GM21576 (cell line): Measurements from ENCODE around the gene FRMD4B.

Experiments used
- ATAC-seq: cut with Tn5 transposase; IDR thresholded peaks from one replicate; pipeline ENCODE4 v1.9.1; 2021; ENCODE audit warnings: mild to moderate bottlenecking, moderate library complexity; ENCODE audit not compliant: unreplicated experiment

Gene FRMD4B

GRCh38 chr3:69406163-69406562 is 20.3 kb upstream of the FRMD4B start:
- no peak for ATAC-seq

GRCh38 chr3:69405067-69405466 is 19.2 kb upstream of the FRMD4B start:
- ATAC-seq: no peak

- no peak for ATAC-seq
Observed at GRCh38 chr3:69403454-69403853, 17.6 kb upstream of the FRMD4B start.

GRCh38 chr3:69400683-69401082 is 14.8 kb upstream of the FRMD4B start:
- no peak for ATAC-seq

- no peak for ATAC-seq
Observed at GRCh38 chr3:69392850-69393249, 7.0 kb upstream of the FRMD4B start.

GRCh38 chr3:69392415-69392814 is 6.5 kb upstream of the FRMD4B start:
- ATAC-seq: no peak

- no peak for ATAC-seq
Observed at GRCh38 chr3:69391554-69391953, 5.7 kb upstream of the FRMD4B start.

GRCh38 chr3:69390771-69391170 is 4.9 kb upstream of the FRMD4B start:
- ATAC-seq: no peak

- no peak for ATAC-seq
Observed at GRCh38 chr3:69389520-69390248, 3.8 kb upstream of the FRMD4B start.

- no peak for ATAC-seq
Observed at GRCh38 chr3:69388241-69388640, 2.4 kb upstream of the FRMD4B start.

GRCh38 chr3:69386556-69387385 is 883 bp upstream of the FRMD4B start:
- no peak for ATAC-seq

GRCh38 chr3:69385123-69385722 is 665 bp downstream of the FRMD4B start:
- no peak for ATAC-seq

- ATAC-seq: no peak
Observed at GRCh38 chr3:69384326-69384725, 1.6 kb downstream of the FRMD4B start.

GRCh38 chr3:69379661-69380060 is 6.2 kb downstream of the FRMD4B start:
- ATAC-seq: no peak

- ATAC-seq: no peak
Observed at GRCh38 chr3:69378112-69378802, 7.6 kb downstream of the FRMD4B start.

GRCh38 chr3:69377262-69377661 is 8.6 kb downstream of the FRMD4B start:
- ATAC-seq: no peak

GRCh38 chr3:69376731-69377130 is 9.2 kb downstream of the FRMD4B start:
- no peak for ATAC-seq

GRCh38 chr3:69371816-69372215 is 14.1 kb downstream of the FRMD4B start:
- no peak for ATAC-seq

- no peak for ATAC-seq
Observed at GRCh38 chr3:69370901-69371301, 15.0 kb downstream of the FRMD4B start.

- no peak for ATAC-seq
Observed at GRCh38 chr3:69370156-69370883, 15.6 kb downstream of the FRMD4B start.
